ENCODE measurements around the gene EIF5. TPM values are rescaled to one million over a fixed set of nuclear protein-coding genes. Genes with fewer than 3 reads are reported as not detected.
"Not testable (repeated sequence)": the region's sequence is repeated elsewhere in the genome, so short reads cannot be mapped to it uniquely, and the experiment has no call there.

Gene EIF5
- total and polyA plus RNA-seq, 11 donors = 38.1 to 304 (median 255) TPM

- WGBS, 4 donors = 85 to 91% (median 87%) methylated on average over 7 of the region's 7 CpGs
- no peak for DNase-seq
- Histone ChIP-seq H3K27me3 (no peaks in the 10 kb centered on the region), H3K9me3 (no peaks in the 10 kb centered on the region), H3K27ac (no peak overlapping the region), H3K4me3 (no peak overlapping the region), H3K4me1 (peaks cover 0 to 12% (median 0%) of the 10 kb centered on the region in 12 donors), H3K36me3 (no peaks in the 10 kb centered on the region)
- intact Hi-C loops (cut with DNase I) = no loop called here
- TF ChIP-seq CTCF (IDR thresholded peaks at IDR 0.05) = no peak
- TF ChIP-seq POLR2A (IDR thresholded peaks at IDR 0.05) = no peak
- no peak for ATAC-seq
Measured at GRCh38 chr14:103354141-103354540, 20.1 kb downstream of the EIF5 start.

GRCh38 chr14:103356024-103356682 lies 22.1 kb downstream of the EIF5 start:
- H3K4me3 ChIP-seq = no peak overlapping the region
- intact Hi-C loops (cut with DNase I) = no loop called here
- ATAC-seq (peak in 1 of 4 donors; percentile 52), DNase-seq (no peak)
- no peaks in the 10 kb centered on the region for H3K27me3 ChIP-seq
- no peak for TF ChIP-seq POLR2A (IDR thresholded peaks at IDR 0.05)
- TF ChIP-seq CTCF (IDR thresholded peaks at IDR 0.05) = no peak
- peaks cover 0 to 12% (median 0%) of the 10 kb centered on the region in 12 donors for H3K4me1 ChIP-seq
- no peaks in the 10 kb centered on the region for H3K9me3 ChIP-seq
- 59 to 68% (median 66%) methylated on average over 9 of the region's 9 CpGs for WGBS, 4 donors
- H3K36me3 ChIP-seq = no peaks in the 10 kb centered on the region
- H3K27ac ChIP-seq = no peak overlapping the region

- H3K4me1 ChIP-seq = peaks cover 0 to 16% (median 0%) of the 10 kb centered on the region in 12 donors
- intact Hi-C loops (cut with DNase I); H3K27ac ChIP-seq; H3K9me3 ChIP-seq; DNase-seq; H3K4me3 ChIP-seq; ATAC-seq; H3K27me3 ChIP-seq; H3K36me3 ChIP-seq: not testable (repeated sequence)
- 89 to 93% (median 91%) methylated on average over 10 of the region's 10 CpGs for WGBS, 4 donors
Measured at GRCh38 chr14:103357552-103357951, 23.5 kb downstream of the EIF5 start.

GRCh38 chr14:103360548-103360947 lies 26.5 kb downstream of the EIF5 start:
- Histone ChIP-seq H3K4me1 (peaks cover 0 to 15% (median 0%) of the 10 kb centered on the region in 12 donors), H3K4me3 (no peak overlapping the region), H3K36me3 (no peaks in the 10 kb centered on the region), H3K27ac (no peak overlapping the region), H3K9me3 (peaks cover 0 to 16% (median 8%) of the 10 kb centered on the region in 12 donors), H3K27me3 (no peaks in the 10 kb centered on the region)
- intact Hi-C loops (cut with DNase I) = no loop called here
- ATAC-seq = no peak
- no peak for DNase-seq
- no peak for TF ChIP-seq POLR2A (IDR thresholded peaks at IDR 0.05)
- 76 to 80% (median 77%) methylated on average over 7 of the region's 7 CpGs for WGBS, 4 donors

GRCh38 chr14:103361867-103362266 lies 27.8 kb downstream of the EIF5 start:
- TF ChIP-seq CTCF (IDR thresholded peaks at IDR 0.05) = no peak
- TF ChIP-seq POLR2A (IDR thresholded peaks at IDR 0.05) = no peak
- H3K4me1 ChIP-seq = peaks cover 0 to 4% (median 0%) of the 10 kb centered on the region in 12 donors
- DNase-seq (no peak), ATAC-seq (peak in 1 of 4 donors; percentile 66)
- 74 to 81% (median 80%) methylated on average over 5 of the region's 5 CpGs for WGBS, 4 donors
- intact Hi-C loops (cut with DNase I) = no loop called here
- H3K9me3 ChIP-seq = peaks cover 0 to 16% (median 8%) of the 10 kb centered on the region in 12 donors
- no peaks in the 10 kb centered on the region for H3K36me3 ChIP-seq
- H3K4me3 ChIP-seq = no peak overlapping the region
- H3K27ac ChIP-seq = peak overlapping the region in 1 of 12 donors; percentile 18
- no peaks in the 10 kb centered on the region for H3K27me3 ChIP-seq

Measured in heart left ventricle (tissue), 16 donors.